K562 (cell line): ENCODE data around the gene SLC22A3. TPM values are rescaled to one million over a fixed set of nuclear protein-coding genes. Genes with fewer than 3 reads are reported as not detected.

Source experiments
- ATAC-seq: fragments of 200-7000 bp; cut with Tn5 transposase; 3 replicates; pipeline ENCODE4 v1.9.1; 2020; ENCODE audit warnings: moderate library complexity
- BruUV-seq: library from RNA; stranded (reverse); fragments of 400-500 nt; replicated peaks from 2 replicates; lab custom pipeline; 2021; lab: Mats Ljungman, UMichigan
- CTCF ChIA-PET: fragments of 300-600 bp; formaldehyde crosslinking; extraction: SDS; loops from one replicate; lab custom pipeline; 2021; ENCODE audit warnings: low intra/inter-chr PET ratio; lab: Yijun Ruan, JAX
- POLR2A ChIA-PET: fragments of 300-600, 350-650 bp; sonication (Branson Sonifier 250); formaldehyde crosslinking; extraction: SDS; loops from one replicate; lab custom pipeline; 2021; ENCODE audit warnings: antibody characterized with exemption, inconsistent platforms; lab: Yijun Ruan, JAX
- DNase-seq, 4 experiments: peaks; one replicate each; pipeline versions ENCODE4 v3.0.0 to v3.0.0-alpha.2; 2011 to 2018; ENCODE audit warnings: low spot score in 3 of 4, mixed read lengths in 3 of 4; ENCODE audit errors: extremely low read depth in 1 of 4
- FAIRE-seq: peaks from 2 replicates; lab custom pipeline; 2011; peaks lifted over from hg19 to GRCh38; lab: Jason Lieb, UNC
- H2AFZ ChIP-seq: 2 replicates; pipeline ENCODE4 v1.6.0; 2011; ENCODE audit warnings: low read depth, low read length, control low read depth, inconsistent platforms
- H3K27ac ChIP-seq: fragments of 200-600 bp; 3 replicates; pipeline ENCODE4 v1.8.0; 2011; ENCODE audit warnings: low read depth, mild to moderate bottlenecking, control low read depth, inconsistent platforms, low read length, moderate library complexity, mixed read lengths; ENCODE audit errors: extremely low read depth
- H3K27me3 ChIP-seq, 2 experiments: fragments of 300-600 bp in 1 of 2; 2 replicates in 1 of 2; 3 replicates in 1 of 2; pipeline versions ENCODE4 v1.6.0 to v1.8.0; 2011; ENCODE audit warnings: inconsistent platforms in 2 of 2, low read length in 2 of 2, mild to moderate bottlenecking in 1 of 2, mixed read lengths in 1 of 2, moderate library complexity in 1 of 2; ENCODE audit not compliant: control insufficient read depth in 2 of 2, insufficient read depth in 2 of 2
- H3K36me3 ChIP-seq: fragments of 300-600 bp; 3 replicates; pipeline ENCODE4 v1.8.0; 2011; ENCODE audit warnings: mild to moderate bottlenecking, low read length, inconsistent platforms; ENCODE audit not compliant: control insufficient read depth, insufficient read depth
- H3K4me1 ChIP-seq, 2 experiments: fragments of 200-600 bp in 1 of 2; replicated peaks in 1 of 2; 2 replicates in 1 of 2; 3 replicates in 1 of 2; pipeline versions ENCODE4 v1.5.1 to v1.8.0; 2011; ENCODE audit warnings: inconsistent platforms in 2 of 2, low read length in 2 of 2, mild to moderate bottlenecking in 1 of 2, mixed read lengths in 1 of 2, moderate library complexity in 1 of 2; ENCODE audit not compliant: control insufficient read depth in 2 of 2, insufficient read depth in 2 of 2
- H3K4me2 ChIP-seq: 2 replicates; pipeline ENCODE4 v1.6.1; 2011; ENCODE audit warnings: low read length, control low read depth, inconsistent platforms, mixed read lengths; ENCODE audit not compliant: insufficient read depth
- H3K4me3 ChIP-seq: fragments of 200-600 bp; sonication (generic), shearing (Covaris generic); 2 replicates; pipeline ENCODE4 v1.5.1; 2016; ENCODE audit warnings: control low read depth, inconsistent platforms
- H3K79me2 ChIP-seq: fragments of 200-600 bp; 3 replicates; pipeline ENCODE4 v1.8.0; 2011; ENCODE audit warnings: low read length, inconsistent platforms; ENCODE audit not compliant: control insufficient read depth, insufficient read depth
- H3K9ac ChIP-seq, 2 experiments: 2 replicates each; pipeline versions ENCODE4 v1.6.0 to v1.6.1; 2011; ENCODE audit warnings: low read depth in 2 of 2, low read length in 2 of 2, control low read depth in 1 of 2, inconsistent platforms in 1 of 2, mild to moderate bottlenecking in 1 of 2, mixed read lengths in 1 of 2; ENCODE audit not compliant: insufficient read depth in 1 of 2
- H3K9me1 ChIP-seq: one replicate; pipeline ENCODE4 v1.6.0; 2011; ENCODE audit warnings: inconsistent platforms, mild to moderate bottlenecking, low read length, moderate library complexity; ENCODE audit not compliant: control insufficient read depth, insufficient read depth
- H3K9me3 ChIP-seq: replicated peaks from 2 replicates; pipeline ENCODE4 v1.5.1; 2011; ENCODE audit warnings: low read depth, low read length, inconsistent platforms; ENCODE audit not compliant: control insufficient read depth, insufficient read depth
- H4K20me1 ChIP-seq: replicated peaks from 2 replicates; pipeline ENCODE4 v1.6.1; 2011; ENCODE audit warnings: low read length, inconsistent platforms, mixed read lengths; ENCODE audit not compliant: control insufficient read depth, insufficient read depth
- EP300 ChIP-seq: IDR thresholded peaks from 2 replicates; pipeline ENCODE4 v1.6.1; 2012; ENCODE audit warnings: low read length, improper control_type of control experiment
- SP1 ChIP-seq: sonication (generic); formaldehyde crosslinking; IDR thresholded peaks from 2 replicates; pipeline ENCODE4 v1.8.1; 2022; ENCODE audit warnings: mild to moderate bottlenecking, missing genetic modification reagents
- TAF9B ChIP-seq: fragments of 450-650 bp; IDR thresholded peaks from 2 replicates; pipeline ENCODE4 v1.6.1; 2018; ENCODE audit warnings: mild to moderate bottlenecking; ENCODE audit not compliant: partially characterized antibody
- ZNF197 ChIP-seq: fragments of 200-800 bp; sonication (Bioruptor generic); IDR thresholded peaks from 2 replicates; pipeline ENCODE4 v1.6.1; 2016; ENCODE audit warnings: low read depth, missing genetic modification characterization, missing compliant biosample characterization
- ZNF398 ChIP-seq: fragments of 250-450 bp; sonication (Bioruptor Pico); IDR thresholded peaks from 2 replicates; pipeline ENCODE4 v1.8.0; 2021; ENCODE audit warnings: moderate library complexity, mild to moderate bottlenecking, inconsistent platforms
- WGBS: fragments of 100-300 bp; shearing (Covaris generic); methylation state at CpG from one replicate; pipeline ENCODE4 v1.1.6; 2016; ENCODE audit warnings: low coverage, mixed read lengths; ENCODE audit not compliant: insufficient coverage; ENCODE audit errors: missing lambda C conversion rate; 5-methylcytosine and 5-hydroxymethylcytosine counted together
- in situ Hi-C: fragments of 300-500 bp; cut with MboI; formaldehyde crosslinking; loops from 4 replicates; pipeline ENCODE4 v1.15.0; 2018; ENCODE audit warnings: inconsistent platforms, mixed read lengths
- intact Hi-C: fragments of 100-400 bp; cut with micrococcal nuclease; formaldehyde crosslinking; loops from 2 replicates; pipeline ENCODE4 v1.14.2; 2022
- polyA plus RNA-seq, 8 experiments: library from polyadenylated mRNA; depleted of rRNA in 4 of 8; stranded (reverse) in 5 of 8; unstranded in 3 of 8; fragments of >200 nt; fragmentation: Nextera tagmentation in 2 of 8; fragmentation: Illumina TruSeq in 1 of 8; extraction: Ambion mirVana in 2 of 8; extraction: Trizol in 1 of 8; gene quantifications; 2 replicates each; pipeline versions ENCODE4 v1.2.1 to v1.2.3, GENCODE V29; 2011 to 2014; ENCODE audit warnings: inconsistent platforms in 1 of 8, missing spikeins in 1 of 8
- total RNA-seq, 7 experiments: library from RNA; depleted of rRNA in 6 of 7; stranded (reverse); fragments of >200 nt in 6 of 7; fragmentation: Illumina TruSeq in 2 of 7; extraction: Trizol in 2 of 7; gene quantifications; 2 replicates each; pipeline versions ENCODE4 v1.2.1 to v1.2.3, GENCODE V29; 2011 to 2021; ENCODE audit warnings: low replicate concordance in 1 of 7

SLC22A3 gene
- total and polyA plus RNA-seq, 9 of the 15 experiments (the other 6 are each of a cell fraction or from before 2014, with no cell fraction given) = not detected

DNA sequence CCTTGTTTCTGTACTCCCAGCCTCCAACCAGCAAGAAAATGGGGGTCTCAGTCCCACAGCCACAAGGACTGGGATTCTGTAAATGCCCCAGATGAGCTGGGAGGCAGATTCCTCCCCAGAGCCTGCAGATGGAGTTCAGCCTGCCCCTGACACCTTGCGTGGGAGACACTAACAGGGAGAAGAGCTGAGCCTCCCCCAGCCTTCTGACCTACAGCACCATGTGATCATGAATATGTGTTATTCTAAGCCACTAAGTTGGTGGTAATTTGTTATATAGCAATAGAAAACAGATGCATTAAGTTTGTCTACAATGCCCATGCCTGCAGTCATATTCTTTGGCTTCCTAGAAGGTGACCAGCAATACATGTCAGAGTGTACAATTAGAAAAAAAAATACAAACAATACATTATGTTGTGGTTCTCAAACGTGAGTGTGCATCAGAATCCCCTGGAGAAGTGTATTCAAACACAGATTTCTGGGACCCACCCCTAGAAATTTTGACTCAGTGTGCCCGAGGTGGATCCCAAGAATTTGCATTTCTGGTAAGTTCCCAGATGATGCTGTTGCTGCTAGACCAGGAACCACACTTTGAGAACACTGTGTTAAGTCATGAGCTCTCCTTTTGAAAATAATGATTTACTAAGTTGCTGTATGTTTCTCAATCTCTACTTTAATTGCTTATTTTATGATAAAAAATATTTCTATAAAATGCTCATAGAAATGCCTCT lies 39.9 kb downstream of the SLC22A3 start:
- FAIRE-seq (no peak), DNase-seq (no peak), ATAC-seq (no peak)
- ChIA-PET CTCF (no interaction called here), POLR2A (interaction anchor here (1.4 kb wide), 1 partner anchor 10 kb away, joined by 5 read pairs; no protein-coding TSS in a partner anchor)
- Histone ChIP-seq H3K27me3 (peaks cover 0 to 10% of the 10 kb centered on the region in 2 experiments; a peak in 1 of 5 replicates), H4K20me1 (no peaks in the 10 kb centered on the region; the same call in 1 of the 2 replicates), H3K27ac (no peak overlapping the region), H3K9me3 (no peaks in the 10 kb centered on the region), H3K79me2 (no peaks in the 10 kb centered on the region), H3K9me1 (no peaks in the 10 kb centered on the region), H2AFZ (no peak overlapping the region), H3K4me2 (no peak overlapping the region), H3K36me3 (no peaks in the 10 kb centered on the region), H3K4me3 (no peak overlapping the region), H3K4me1 (no peaks in the 10 kb centered on the region), H3K9ac (no peak overlapping the region)
- TF ChIP-seq TAF9B (no peak), EP300 (no peak), SP1 (CRISPR knock-in tag) (no peak), ZNF197 (CRISPR knock-in tag) (no peak), ZNF398 (CRISPR knock-in tag) (no peak)
- WGBS = 2% methylated on average over 3 of the region's 3 CpGs
- in situ Hi-C loops (no loop called here), intact Hi-C loops (no loop called here)
- no TSS peak for BruUV-seq
